Gastrocnemius medialis (tissue), 4 donors: ENCODE data around the gene LYST.

Experiments
- CTCF ChIP-seq, 5 experiments: fragments of 450-650 bp in 3 of 5; fragments of 200-600 bp in 2 of 5; sonication (generic) in 2 of 5; IDR thresholded peaks in 4 of 5; conservative IDR thresholded peaks in 1 of 5; 1 replicate in 4 of 5; 2 replicates in 1 of 5; pipeline ENCODE4 v1.5.1; 2016 to 2019; ENCODE audit warnings: antibody characterized with exemption in 5 of 5, mild to moderate bottlenecking in 3 of 5, moderate library complexity in 3 of 5
- POLR2A ChIP-seq, 2 donors: fragments of 450-650 bp; IDR thresholded peaks; one replicate each; pipeline ENCODE4 v1.6.1; 2017; ENCODE audit warnings: antibody characterized with exemption in 2 of 2, mild to moderate bottlenecking in 2 of 2, moderate library complexity in 2 of 2

GRCh38 chr1:235864931-235865525, 1.7 kb downstream of the LYST start:
- TF ChIP-seq POLR2A (IDR thresholded peaks at IDR 0.05), result no peak
- TF ChIP-seq CTCF (IDR thresholded peaks at IDR 0.05 in 4 of 5, conservative IDR thresholded peaks at IDR 0.05 in 1 of 5), result no peak
